RWPE2 (cell line): ENCODE data around the gene PLEKHG4B.
"Not testable (repeated sequence)": the region's sequence is repeated elsewhere in the genome, so short reads cannot be mapped to it uniquely, and the experiment has no call there.

ENCODE experiments used
- ATAC-seq: fragments of 200-7000 bp; cut with Tn5 transposase; 3 replicates; pipeline ENCODE4 v1.9.1; 2021; ENCODE audit warnings: low read depth
- DNase-seq: peaks from one replicate; pipeline ENCODE4 v3.0.0-alpha.2; 2020; ENCODE audit warnings: low spot score
- H3K27ac ChIP-seq: fragments of 450-650 bp; 2 replicates; pipeline ENCODE4 v1.5.1; 2017; ENCODE audit warnings: mild to moderate bottlenecking; ENCODE audit not compliant: poor library complexity, severe bottlenecking
- H3K27me3 ChIP-seq: fragments of 250-450 bp; sonication (Bioruptor Pico); 2 replicates; pipeline ENCODE4 v1.5.1; 2021; ENCODE audit warnings: mild to moderate bottlenecking, moderate library complexity; ENCODE audit not compliant: insufficient read depth, poor library complexity, severe bottlenecking
- H3K36me3 ChIP-seq: fragments of 250-450 bp; sonication (Bioruptor Pico); 2 replicates; pipeline ENCODE4 v1.5.1; 2020; ENCODE audit warnings: low read depth, mild to moderate bottlenecking, moderate library complexity
- H3K4me1 ChIP-seq: fragments of 250-450 bp; sonication (Bioruptor Pico); 2 replicates; pipeline ENCODE4 v1.5.1; 2021; ENCODE audit warnings: mild to moderate bottlenecking, moderate library complexity; ENCODE audit not compliant: insufficient read depth, poor library complexity, severe bottlenecking
- H3K4me3 ChIP-seq: fragments of 250-450 bp; sonication (Bioruptor Pico); 2 replicates; pipeline ENCODE4 v1.5.1; 2021; ENCODE audit warnings: mild to moderate bottlenecking, moderate library complexity; ENCODE audit not compliant: severe bottlenecking
- H3K9me3 ChIP-seq: fragments of 250-450 bp; sonication (Bioruptor Pico); 2 replicates; pipeline ENCODE4 v1.5.1; 2021; ENCODE audit warnings: mild to moderate bottlenecking, moderate library complexity; ENCODE audit not compliant: severe bottlenecking
- CTCF ChIP-seq: fragments of 450-650 bp; IDR thresholded peaks from one replicate; pipeline ENCODE4 v1.5.1; 2017; ENCODE audit warnings: mild to moderate bottlenecking, moderate library complexity; ENCODE audit not compliant: poor library complexity, severe bottlenecking

The PLEKHG4B gene

DNA sequence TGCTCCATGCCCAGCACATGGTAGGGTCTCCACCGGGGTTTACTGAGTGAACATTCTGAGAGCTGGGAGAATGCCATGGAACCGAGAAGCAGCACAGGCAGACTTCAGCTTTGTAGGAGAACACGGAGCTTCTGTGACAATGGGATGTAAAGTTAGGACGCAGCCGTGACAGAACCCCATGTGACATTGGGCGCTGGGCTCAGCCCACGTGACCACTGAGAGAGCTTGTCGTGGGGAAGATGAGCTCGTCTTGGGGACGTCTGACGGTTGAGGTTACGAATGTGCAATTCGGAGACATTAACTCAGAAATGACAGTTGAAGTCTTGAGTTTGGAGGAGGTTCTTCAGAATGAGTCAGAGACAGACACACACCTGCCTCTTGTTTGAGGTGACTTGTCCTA lies 139.7 kb downstream of the PLEKHG4B start:
- H3K4me3 ChIP-seq = no peak overlapping the region
- peaks cover 73% of the 10 kb centered on the region for H3K36me3 ChIP-seq
- DNase-seq (no peak), ATAC-seq (no peak)
- H3K9me3 ChIP-seq = no peaks in the 10 kb centered on the region
- no peak for TF ChIP-seq CTCF
- H3K27ac ChIP-seq = no peak overlapping the region
- H3K4me1 ChIP-seq = no peaks in the 10 kb centered on the region
- no peaks in the 10 kb centered on the region for H3K27me3 ChIP-seq

DNA sequence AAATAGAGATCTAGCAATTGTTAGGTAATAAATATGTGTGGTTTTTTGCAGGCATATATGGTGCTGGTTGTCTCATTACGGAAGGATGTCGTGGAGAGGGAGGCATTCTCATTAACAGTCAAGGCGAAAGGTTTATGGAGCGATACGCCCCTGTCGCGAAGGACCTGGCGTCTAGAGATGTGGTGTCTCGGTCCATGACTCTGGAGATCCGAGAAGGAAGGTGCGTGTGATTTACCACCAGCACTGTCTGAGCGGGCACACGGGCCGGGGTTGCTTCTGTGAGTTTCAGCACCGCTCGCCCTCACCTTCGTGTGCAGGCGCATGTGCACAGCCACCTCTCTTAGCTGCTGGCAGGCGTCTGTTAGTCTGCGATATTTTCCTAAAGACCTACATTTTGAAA lies 141.5 kb downstream of the PLEKHG4B start:
- not testable (repeated sequence) for DNase-seq, ATAC-seq, H3K27ac ChIP-seq, H3K4me3 ChIP-seq, H3K9me3 ChIP-seq, H3K4me1 ChIP-seq, H3K27me3 ChIP-seq
- peaks cover 64% of the 10 kb centered on the region for H3K36me3 ChIP-seq

GRCh38 chr5:234450-234849 lies 142.5 kb downstream of the PLEKHG4B start:
- DNase-seq = no peak
- Histone ChIP-seq H3K27me3 (no peaks in the 10 kb centered on the region), H3K36me3 (peaks cover 58% of the 10 kb centered on the region), H3K27ac (no peak overlapping the region), H3K4me3 (no peak overlapping the region), H3K4me1 (no peaks in the 10 kb centered on the region), H3K9me3 (no peaks in the 10 kb centered on the region)
- TF ChIP-seq CTCF = no peak
- ATAC-seq = no peak

DNA sequence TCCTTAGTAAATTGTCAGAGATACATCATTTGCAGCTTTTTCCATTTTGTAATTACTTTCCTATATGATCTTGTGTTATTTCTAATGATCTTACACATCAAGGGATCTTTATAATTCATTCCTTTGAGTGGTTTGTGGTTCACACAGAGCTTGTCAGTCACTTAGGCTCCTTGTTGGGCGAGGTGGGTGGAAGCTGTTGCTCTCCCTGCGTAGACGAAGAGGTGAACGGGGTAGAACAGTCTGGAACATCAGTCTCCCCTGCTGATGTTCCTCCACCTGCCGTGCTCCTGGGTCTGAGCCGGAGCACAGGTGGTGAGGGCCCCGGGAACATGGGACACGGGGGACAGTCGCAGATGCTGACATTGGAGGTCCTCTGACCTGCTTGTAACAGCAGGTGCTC lies 143.6 kb downstream of the PLEKHG4B start:
- not testable (repeated sequence) for DNase-seq, H3K9me3 ChIP-seq, H3K4me1 ChIP-seq, H3K27me3 ChIP-seq, H3K4me3 ChIP-seq, H3K27ac ChIP-seq
- peaks cover 58% of the 10 kb centered on the region for H3K36me3 ChIP-seq
- ATAC-seq = 0 out of 3 replicates have a peak, but pooled peaks have one; percentile 10

DNA sequence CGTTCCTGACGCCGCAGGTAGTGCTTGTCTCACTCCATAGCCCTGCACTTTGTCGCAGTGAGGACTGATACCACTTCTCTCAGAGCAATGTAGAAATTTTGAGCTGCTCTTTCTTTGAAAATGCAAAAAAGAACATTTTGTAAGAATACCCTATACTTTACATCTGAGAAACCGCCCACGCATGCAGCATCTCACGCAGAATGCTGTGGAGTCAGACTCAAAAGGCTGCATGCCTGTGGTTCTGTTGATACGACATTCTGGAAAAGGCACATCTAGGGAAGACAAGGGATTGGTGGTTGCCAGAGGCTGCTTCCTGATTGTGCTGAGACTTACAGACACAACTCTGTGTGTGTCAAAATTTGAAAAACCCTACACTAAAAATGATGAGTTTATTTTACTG lies 146.0 kb downstream of the PLEKHG4B start:
- H3K27ac ChIP-seq, H3K4me1 ChIP-seq, H3K27me3 ChIP-seq, ATAC-seq, H3K4me3 ChIP-seq, DNase-seq, H3K9me3 ChIP-seq: not testable (repeated sequence)
- peaks cover 75% of the 10 kb centered on the region for H3K36me3 ChIP-seq
